Osteoblast (primary cell): ENCODE results near the gene DMAC2L. TPM values are rescaled to one million over a fixed set of nuclear protein-coding genes. Genes with fewer than 3 reads are reported as not detected.
A peak's percentile ranks its signal among the peaks of the same experiment; 100 is the strongest.

ENCODE experiments used
- DNase-seq: peaks from one replicate; pipeline ENCODE4 v3.0.0; 2011; ENCODE audit warnings: low spot score, mixed read lengths; ENCODE audit not compliant: insufficient read length; ENCODE audit errors: missing footprints
- H2AFZ ChIP-seq: 2 replicates; pipeline ENCODE4 v1.6.0; 2011; ENCODE audit warnings: mild to moderate bottlenecking, low read length
- H3K27ac ChIP-seq: 2 replicates; pipeline ENCODE4 v1.5.1; 2011; ENCODE audit warnings: mild to moderate bottlenecking, low read depth, low read length, moderate library complexity
- H3K27me3 ChIP-seq: 2 replicates; pipeline ENCODE4 v1.6.0; 2012; ENCODE audit warnings: mild to moderate bottlenecking, control low read depth, inconsistent platforms, low read length, moderate library complexity; ENCODE audit not compliant: insufficient read depth
- H3K36me3 ChIP-seq: 2 replicates; pipeline ENCODE4 v1.5.1; 2011; ENCODE audit warnings: mild to moderate bottlenecking, low read length, control low read depth, moderate library complexity; ENCODE audit not compliant: insufficient read depth
- H3K4me1 ChIP-seq: 2 replicates; pipeline ENCODE4 v1.5.1; 2011; ENCODE audit warnings: mild to moderate bottlenecking, low read length, control low read depth, moderate library complexity; ENCODE audit not compliant: insufficient read depth
- H3K4me2 ChIP-seq: 2 replicates; pipeline ENCODE4 v1.6.0; 2011; ENCODE audit warnings: mild to moderate bottlenecking, low read length; ENCODE audit not compliant: insufficient read depth
- H3K4me3 ChIP-seq: fragments of 200-600 bp; sonication (generic); 3 replicates; pipeline ENCODE4 v1.5.1; 2012; ENCODE audit warnings: mild to moderate bottlenecking, low read length, inconsistent platforms; ENCODE audit not compliant: insufficient read depth
- H3K79me2 ChIP-seq: 2 replicates; pipeline ENCODE4 v1.6.0; 2012; ENCODE audit warnings: mild to moderate bottlenecking, low read length, control low read depth, inconsistent platforms; ENCODE audit not compliant: insufficient read depth
- H3K9me3 ChIP-seq: 2 replicates; pipeline ENCODE4 v1.5.1; 2011; ENCODE audit warnings: low read depth, low read length, control low read depth
- H4K20me1 ChIP-seq: 2 replicates; pipeline ENCODE4 v1.6.0; 2012; ENCODE audit warnings: mild to moderate bottlenecking, low read length, control low read depth; ENCODE audit not compliant: insufficient read depth
- total RNA-seq: library from RNA; depleted of rRNA; stranded (reverse); fragments of >200 nt; gene quantifications from 2 replicates; pipeline ENCODE4 v1.2.3, GENCODE V29; 2012
- TF ChIP-seq, protein P1 (sequence below): IDR thresholded peaks from 2 replicates; pipeline ENCODE4 v1.5.1; 2011; ENCODE audit warnings: mild to moderate bottlenecking, low read depth, low read length, moderate library complexity; ENCODE audit errors: extremely low read depth

The DMAC2L gene
- total RNA-seq, 1 donor: 7.2 TPM

DNA sequence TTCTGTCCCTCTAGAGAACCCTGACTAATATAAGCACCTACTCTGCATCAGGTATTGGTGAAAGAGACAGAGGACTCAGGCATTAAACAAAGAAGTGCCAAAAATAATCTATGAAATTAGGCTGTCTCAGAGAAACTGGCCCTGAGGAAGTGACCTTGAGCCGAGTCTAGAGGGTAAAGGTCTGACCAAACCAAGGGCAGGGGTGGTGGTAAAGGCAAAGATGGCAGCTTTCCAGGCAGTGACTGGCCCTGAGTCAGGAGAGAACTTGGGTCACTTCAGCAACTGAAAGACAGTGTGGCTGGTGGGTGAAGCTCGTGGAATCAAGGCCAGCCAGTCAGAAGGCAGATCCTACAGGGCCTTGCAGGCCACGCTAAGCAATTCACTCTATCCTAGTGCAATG is 54.0 kb downstream of the DMAC2L start:
- H3K9me3 ChIP-seq: no peaks in the 10 kb centered on the region
- H4K20me1 ChIP-seq: no peaks in the 10 kb centered on the region
- TF ChIP-seq, protein P1, sequence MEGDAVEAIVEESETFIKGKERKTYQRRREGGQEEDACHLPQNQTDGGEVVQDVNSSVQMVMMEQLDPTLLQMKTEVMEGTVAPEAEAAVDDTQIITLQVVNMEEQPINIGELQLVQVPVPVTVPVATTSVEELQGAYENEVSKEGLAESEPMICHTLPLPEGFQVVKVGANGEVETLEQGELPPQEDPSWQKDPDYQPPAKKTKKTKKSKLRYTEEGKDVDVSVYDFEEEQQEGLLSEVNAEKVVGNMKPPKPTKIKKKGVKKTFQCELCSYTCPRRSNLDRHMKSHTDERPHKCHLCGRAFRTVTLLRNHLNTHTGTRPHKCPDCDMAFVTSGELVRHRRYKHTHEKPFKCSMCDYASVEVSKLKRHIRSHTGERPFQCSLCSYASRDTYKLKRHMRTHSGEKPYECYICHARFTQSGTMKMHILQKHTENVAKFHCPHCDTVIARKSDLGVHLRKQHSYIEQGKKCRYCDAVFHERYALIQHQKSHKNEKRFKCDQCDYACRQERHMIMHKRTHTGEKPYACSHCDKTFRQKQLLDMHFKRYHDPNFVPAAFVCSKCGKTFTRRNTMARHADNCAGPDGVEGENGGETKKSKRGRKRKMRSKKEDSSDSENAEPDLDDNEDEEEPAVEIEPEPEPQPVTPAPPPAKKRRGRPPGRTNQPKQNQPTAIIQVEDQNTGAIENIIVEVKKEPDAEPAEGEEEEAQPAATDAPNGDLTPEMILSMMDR: no peak
- H2AFZ ChIP-seq: peak overlapping the region; percentile 61
- H3K79me2 ChIP-seq: no peaks in the 10 kb centered on the region
- H3K4me2 ChIP-seq: no peak overlapping the region
- DNase-seq: no peak
- peaks cover 11% of the 10 kb centered on the region for H3K4me1 ChIP-seq
- H3K27me3 ChIP-seq: no peaks in the 10 kb centered on the region
- no peak overlapping the region for H3K27ac ChIP-seq
- no peaks in the 10 kb centered on the region for H3K36me3 ChIP-seq
- H3K4me3 ChIP-seq: no peak overlapping the region

DNA sequence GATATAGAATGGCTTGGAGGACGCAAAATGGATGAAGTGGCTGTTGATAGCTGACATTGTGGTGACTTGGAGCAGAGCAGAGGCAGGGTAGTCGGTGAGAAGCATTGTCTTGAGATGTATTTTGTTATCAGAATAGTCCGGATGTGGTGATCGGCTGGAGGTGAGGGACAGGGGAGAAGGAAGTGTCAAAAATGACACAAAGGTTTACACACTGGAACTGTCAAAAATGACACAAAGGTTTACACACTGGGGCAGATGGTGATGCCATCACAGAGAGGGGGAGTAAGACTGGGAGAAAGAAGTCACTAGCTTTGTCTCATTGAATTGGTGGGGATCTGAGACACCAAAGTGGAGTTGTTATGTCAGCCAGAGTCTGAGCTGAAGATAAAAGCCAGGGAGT is 54.5 kb downstream of the DMAC2L start:
- Histone ChIP-seq H3K9me3 (no peaks in the 10 kb centered on the region), H4K20me1 (no peaks in the 10 kb centered on the region), H3K27ac (no peak overlapping the region), H3K79me2 (no peaks in the 10 kb centered on the region), H3K36me3 (no peaks in the 10 kb centered on the region), H3K4me1 (peaks cover 11% of the 10 kb centered on the region), H2AFZ (peak overlapping the region; percentile 61), H3K27me3 (no peaks in the 10 kb centered on the region), H3K4me3 (no peak overlapping the region), H3K4me2 (no peak overlapping the region)
- no peak for DNase-seq
- TF ChIP-seq, protein P1: no peak

DNA sequence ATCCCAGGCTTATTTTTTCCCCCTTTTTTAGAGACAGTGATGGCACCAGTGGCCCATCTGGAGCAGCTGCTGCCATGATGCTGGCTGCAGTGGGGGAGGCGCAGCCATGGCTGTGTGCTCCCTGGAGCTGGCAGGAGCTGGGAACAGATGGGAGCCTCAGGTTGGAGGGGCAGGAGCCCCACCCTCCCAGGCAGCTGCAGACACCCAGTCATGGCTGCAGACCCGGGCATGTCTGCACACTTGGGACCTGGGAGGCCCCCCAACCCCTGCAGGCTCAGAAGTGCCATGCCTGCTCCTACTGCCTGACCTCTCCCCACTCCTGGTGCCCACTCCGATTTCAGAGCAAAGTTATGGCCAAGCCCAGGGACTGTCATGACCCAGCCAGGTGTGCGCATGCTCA is 59.4 kb downstream of the DMAC2L start:
- Histone ChIP-seq H4K20me1 (no peaks in the 10 kb centered on the region), H3K79me2 (no peaks in the 10 kb centered on the region), H3K4me1 (no peaks in the 10 kb centered on the region), H3K36me3 (no peaks in the 10 kb centered on the region), H2AFZ (no peak overlapping the region), H3K27ac (no peak overlapping the region), H3K4me3 (no peak overlapping the region), H3K27me3 (no peaks in the 10 kb centered on the region), H3K9me3 (no peaks in the 10 kb centered on the region), H3K4me2 (no peak overlapping the region)
- TF ChIP-seq, protein P1: no peak
- no peak for DNase-seq

DNA sequence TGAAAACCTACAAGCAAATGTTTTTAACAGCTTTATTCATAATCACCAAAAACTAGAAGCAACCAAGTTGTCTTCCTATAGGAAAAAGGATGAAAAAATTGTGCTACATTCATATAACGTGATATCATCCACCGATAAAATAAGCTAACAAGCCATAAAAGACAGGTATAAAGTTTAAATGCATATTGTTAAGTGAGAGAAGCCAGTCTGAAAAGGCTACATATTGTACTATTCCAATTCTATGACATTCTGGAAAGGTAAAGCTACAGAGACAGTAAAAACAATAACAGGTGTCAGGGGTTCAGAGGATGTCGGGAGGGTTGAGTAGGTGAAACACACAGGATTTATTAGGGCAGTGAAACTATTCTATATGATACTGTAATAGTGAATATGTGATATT is 61.8 kb downstream of the DMAC2L start:
- H3K36me3 ChIP-seq: no peaks in the 10 kb centered on the region
- no peaks in the 10 kb centered on the region for H3K4me1 ChIP-seq
- no peaks in the 10 kb centered on the region for H4K20me1 ChIP-seq
- no peak overlapping the region for H2AFZ ChIP-seq
- H3K79me2 ChIP-seq: no peaks in the 10 kb centered on the region
- H3K27ac ChIP-seq: no peak overlapping the region
- no peak overlapping the region for H3K4me3 ChIP-seq
- TF ChIP-seq, protein P1: no peak
- H3K27me3 ChIP-seq: no peaks in the 10 kb centered on the region
- no peaks in the 10 kb centered on the region for H3K9me3 ChIP-seq
- no peak for DNase-seq
- no peak overlapping the region for H3K4me2 ChIP-seq
